B cell (primary cell): ENCODE data around the gene CA9. TPM values are rescaled to one million over a fixed set of nuclear protein-coding genes. Genes with fewer than 3 reads are reported as not detected.
A peak's percentile ranks its signal among the peaks of the same experiment; 100 is the strongest.

Experiments
- ATAC-seq: fragments of 200-7000 bp; cut with Tn5 transposase; one replicate; pipeline ENCODE4 v1.10.0; 2021; ENCODE audit warnings: low read depth, mild to moderate bottlenecking, moderate number of reproducible peaks, moderate library complexity
- CTCF ChIA-PET: fragments of 350-600 bp; sonication (Branson Sonifier 250); formaldehyde crosslinking; loops from one replicate; lab custom pipeline; 2021; ENCODE audit warnings: antibody characterized with exemption, inconsistent platforms; lab: Charles Lee
- POLR2A ChIA-PET: fragments of 350-600 bp; sonication (Branson Sonifier 250); formaldehyde crosslinking; loops from one replicate; lab custom pipeline; 2021; ENCODE audit warnings: antibody characterized with exemption; lab: Charles Lee
- DNase-seq: peaks from one replicate; pipeline ENCODE4 v3.0.0; 2013
- H2AFZ ChIP-seq: 2 replicates; pipeline ENCODE4 v1.6.1; 2012; ENCODE audit warnings: mild to moderate bottlenecking, low read depth, low read length; ENCODE audit not compliant: insufficient read depth, poor library complexity, severe bottlenecking
- H3K27ac ChIP-seq, 2 donors: 1 replicate in 1 of 2; 2 replicates in 1 of 2; pipeline ENCODE4 v1.5.1; 2012 to 2013; ENCODE audit warnings: low read length in 2 of 2, mild to moderate bottlenecking in 2 of 2, moderate library complexity in 1 of 2
- H3K27me3 ChIP-seq, 4 experiments: fragments of 200-600 bp in 1 of 4; sonication (generic) in 1 of 4; replicated peaks in 1 of 4; 1 replicate in 2 of 4; 2 replicates in 2 of 4; pipeline versions ENCODE4 v1.6.1 to v1.7.0; 2013 to 2016; ENCODE audit warnings: low read length in 3 of 4, mild to moderate bottlenecking in 2 of 4, mixed read lengths in 1 of 4, moderate library complexity in 1 of 4; ENCODE audit not compliant: insufficient read depth in 4 of 4, control insufficient read depth in 3 of 4; ENCODE audit errors: control extremely low read depth in 1 of 4
- H3K36me3 ChIP-seq, 2 experiments: replicated peaks in 1 of 2; 1 replicate in 1 of 2; 2 replicates in 1 of 2; pipeline versions ENCODE4 v1.6.1 to v1.7.1; 2013; ENCODE audit warnings: low read length in 1 of 2; ENCODE audit not compliant: insufficient read depth in 2 of 2, control insufficient read depth in 1 of 2; ENCODE audit errors: control extremely low read depth in 1 of 2, extremely low read depth in 1 of 2
- H3K4me1 ChIP-seq, 2 donors: fragments of 200-600 bp in 1 of 2; sonication (generic) in 1 of 2; 1 replicate in 1 of 2; 2 replicates in 1 of 2; pipeline versions ENCODE4 v1.5.1 to v1.6.1; 2013 to 2017; ENCODE audit warnings: low read length in 2 of 2; ENCODE audit not compliant: control insufficient read depth in 2 of 2, insufficient read depth in 2 of 2
- H3K4me2 ChIP-seq: replicated peaks from 2 replicates; pipeline ENCODE3; 2012; ENCODE audit warnings: mild to moderate bottlenecking, low read depth, low read length; ENCODE audit not compliant: poor library complexity, severe bottlenecking
- H3K4me3 ChIP-seq, 5 experiments: fragments of 200-600 bp in 1 of 5; sonication (generic) in 1 of 5; 1 replicate in 3 of 5; 2 replicates in 2 of 5; pipeline versions ENCODE4 v1.5.1 to v1.7.0; 2011 to 2016; ENCODE audit warnings: low read length in 4 of 5, mild to moderate bottlenecking in 4 of 5, low read depth in 2 of 5, control low read depth in 1 of 5, moderate library complexity in 1 of 5; ENCODE audit not compliant: insufficient read depth in 1 of 5; ENCODE audit errors: control extremely low read depth in 1 of 5, extremely low read depth in 1 of 5
- H3K79me2 ChIP-seq: fragments of 200-600 bp; sonication (generic); one replicate; pipeline ENCODE4 v1.6.0; 2016; ENCODE audit warnings: low read length; ENCODE audit not compliant: control insufficient read depth, insufficient read depth
- H3K9ac ChIP-seq: fragments of 200-600 bp; sonication (generic); 2 replicates; pipeline ENCODE4 v1.6.1; 2017; ENCODE audit warnings: mild to moderate bottlenecking, low read length, moderate library complexity
- H3K9me3 ChIP-seq, 3 donors: one replicate each; pipeline versions ENCODE4 v1.6.1 to v1.7.1; 2013; ENCODE audit warnings: low read length in 2 of 3; ENCODE audit not compliant: control insufficient read depth in 2 of 3, insufficient read depth in 1 of 3; ENCODE audit errors: control extremely low read depth in 1 of 3
- H4K20me1 ChIP-seq: 2 replicates; pipeline ENCODE4 v1.6.0; 2012; ENCODE audit warnings: mild to moderate bottlenecking, low read length; ENCODE audit not compliant: insufficient read depth, control insufficient read depth, poor library complexity, severe bottlenecking
- H3K27ac Mint-ChIP-seq: one replicate; pipeline ENCODE4 v1.8.0; 2021; ENCODE audit warnings: mixed read lengths
- H3K27me3 Mint-ChIP-seq: one replicate; pipeline ENCODE4 v1.8.0; 2021; ENCODE audit warnings: mixed read lengths
- H3K4me1 Mint-ChIP-seq: one replicate; pipeline ENCODE4 v1.8.0; 2021; ENCODE audit warnings: mixed read lengths
- H3K4me3 Mint-ChIP-seq: one replicate; pipeline ENCODE4 v1.8.0; 2021; ENCODE audit warnings: mixed read lengths
- H3K9me3 Mint-ChIP-seq: one replicate; pipeline ENCODE4 v1.8.0; 2022; ENCODE audit warnings: mixed read lengths; ENCODE audit not compliant: insufficient read depth
- CTCF ChIP-seq: fragments of 200-600 bp; IDR thresholded peaks from one replicate; pipeline ENCODE4 v1.8.0; 2022; ENCODE audit warnings: antibody characterized with exemption, mild to moderate bottlenecking
- EZH2 ChIP-seq: IDR thresholded peaks from 2 replicates; pipeline ENCODE4 v1.6.1; 2012; ENCODE audit warnings: borderline replicate concordance, low read depth, mild to moderate bottlenecking, moderate library complexity, low read length; ENCODE audit not compliant: insufficient read depth, poor library complexity, severe bottlenecking
- WGBS: methylation state at CpG from one replicate; pipeline ENCODE4 v1.1.5; 2013; ENCODE audit warnings: missing lambda C conversion rate; ENCODE audit not compliant: insufficient coverage; 5-methylcytosine and 5-hydroxymethylcytosine counted together
- intact Hi-C: fragments of 100-400 bp; cut with micrococcal nuclease; formaldehyde crosslinking; loops from one replicate; pipeline ENCODE4 v1.10.0; 2022
- polyA plus RNA-seq: library from polyadenylated mRNA; depleted of rRNA; stranded (reverse); fragments of >200 nt; gene quantifications from 2 replicates; pipeline ENCODE4 v1.2.3, GENCODE V29; 2012
- total RNA-seq, 2 donors: library from RNA; stranded (reverse); fragments of 120-200 nt in 1 of 2; gene quantifications; 1 replicate in 1 of 2; 2 replicates in 1 of 2; pipeline versions ENCODE4 v1.2.3 to v1.2.4, GENCODE V29; 2013 to 2022

CA9 gene
- total and polyA plus RNA-seq, 2 donors (not counting 1 experiment from before 2014, with no cell fraction given): not detected

GRCh38 chr9:35657546-35658136 lies 16.1 kb upstream of the CA9 start, which contains the start of gene RMRP:
Gene RMRP (minus strand): TSS chr9:35658019.
- H3K4me2 ChIP-seq: peak within 1 kb of the TSS; percentile 91
- DNase-seq (peak; percentile 97), ATAC-seq (peak; percentile 79)
- Mint-ChIP-seq H3K4me1 (peaks cover 66% of the 10 kb centered on the region), H3K4me3 (peak within 1 kb of the TSS; percentile 94), H3K9me3 (no peaks in the 10 kb centered on the region), H3K27me3 (no peaks in the 10 kb centered on the region), H3K27ac (peak within 1 kb of the TSS; percentile 97)
- peak within 1 kb of the TSS; percentile 86 for H2AFZ ChIP-seq
- H3K4me3 ChIP-seq: peak within 1 kb of the TSS; percentile 84 to 93 (median 87)
- CTCF ChIA-PET: interaction anchor here (0.6 to 15.0 kb wide), 26 partner anchors 9 to 224 kb away, joined by 3 to 268 read pairs (median 6); partner anchors contain the start of genes CA9, CD72, CREB3 and HINT2
- H3K4me1 ChIP-seq: peaks cover 39 to 62% of the 10 kb centered on the region in 2 donors
- peak within 1 kb of the TSS; percentile 84 for H3K9ac ChIP-seq
- peaks cover 0 to 3% (median 0%) of the 10 kb centered on the region in 3 donors for H3K9me3 ChIP-seq
- POLR2A ChIA-PET: interaction anchor here (0.8 to 4.6 kb wide), 19 partner anchors 9 to 578 kb away, joined by 3 to 62 read pairs (median 6); partner anchors contain the start of genes CD72, CREB3, FANCG and GBA2
- H3K79me2 ChIP-seq: peaks cover 22% of the 10 kb centered on the region
- WGBS: under 1% methylated on average over 39 of the region's 42 CpGs
- peak within 1 kb of the TSS; percentile 99 to 100 for H3K27ac ChIP-seq
- no peak for TF ChIP-seq EZH2
- no peak for TF ChIP-seq CTCF
- intact Hi-C loops: loop anchor here (1.0 to 5.0 kb wide), 9 partner anchors 11 to 540 kb away; partner anchors contain the start of genes ATOSB, CREB3, FAM221B and TLN1
- no peaks in the 10 kb centered on the region for H3K27me3 ChIP-seq
- H4K20me1 ChIP-seq: no peaks in the 10 kb centered on the region
- H3K36me3 ChIP-seq: peaks cover 0 to 14% of the 10 kb centered on the region in 2 experiments
